HG03196 (cell line): ENCODE data around the gene APOL6.

Experiments used
- ATAC-seq: cut with Tn5 transposase; IDR thresholded peaks from one replicate; pipeline ENCODE4 v1.9.1; 2021; ENCODE audit not compliant: unreplicated experiment

APOL6 gene, protein sequence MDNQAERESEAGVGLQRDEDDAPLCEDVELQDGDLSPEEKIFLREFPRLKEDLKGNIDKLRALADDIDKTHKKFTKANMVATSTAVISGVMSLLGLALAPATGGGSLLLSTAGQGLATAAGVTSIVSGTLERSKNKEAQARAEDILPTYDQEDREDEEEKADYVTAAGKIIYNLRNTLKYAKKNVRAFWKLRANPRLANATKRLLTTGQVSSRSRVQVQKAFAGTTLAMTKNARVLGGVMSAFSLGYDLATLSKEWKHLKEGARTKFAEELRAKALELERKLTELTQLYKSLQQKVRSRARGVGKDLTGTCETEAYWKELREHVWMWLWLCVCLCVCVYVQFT

DNA sequence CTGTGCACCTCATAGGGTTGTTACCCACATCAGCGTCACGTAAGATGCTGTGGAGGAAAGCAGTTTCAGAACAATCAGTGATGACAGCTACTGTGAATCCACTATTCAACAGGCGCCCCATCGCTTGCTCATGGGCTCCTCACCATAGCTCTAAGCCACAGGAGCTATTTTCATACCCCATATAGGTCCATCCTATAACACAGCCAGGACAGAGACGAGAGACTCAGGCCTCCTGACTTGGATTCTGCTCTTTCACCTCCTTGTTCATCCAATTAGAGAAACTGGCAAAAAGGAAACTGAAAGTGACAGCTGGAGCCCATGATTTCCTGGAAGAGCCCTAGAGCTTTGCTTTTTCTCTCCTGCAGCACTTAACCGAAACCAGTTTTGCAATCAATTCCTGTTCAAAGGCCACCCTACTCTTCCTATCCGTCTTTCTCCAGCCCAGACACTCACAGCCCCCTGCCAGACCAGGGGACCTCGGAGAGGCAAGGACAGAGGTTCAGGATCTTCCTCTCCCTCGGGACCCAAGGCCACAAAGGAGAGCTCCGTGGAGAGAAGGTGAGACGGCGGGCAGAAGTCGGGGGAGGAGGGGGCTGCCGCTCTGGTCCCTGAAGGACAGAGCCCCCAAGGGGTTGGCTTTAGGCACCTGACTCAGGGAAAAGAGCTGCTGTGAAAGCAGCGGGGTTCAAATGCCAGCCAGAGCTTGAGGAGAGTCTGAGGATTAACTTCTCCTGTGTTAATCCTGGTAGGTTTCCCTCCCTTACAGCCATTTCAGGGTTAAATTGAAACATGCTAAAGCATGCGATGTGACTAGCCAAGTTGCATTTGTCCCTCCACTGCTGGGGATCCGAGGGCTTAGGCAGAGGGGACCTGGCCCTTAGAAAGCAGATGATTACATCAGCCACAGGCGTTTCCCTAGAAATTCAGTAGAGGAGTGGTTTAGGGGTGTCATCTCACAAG is at the start of gene APOL6:
Gene APOL6 (plus strand): TSS at position 381 of the 960 bp plus-strand sequence. CDS start 7,980 bp downstream, outside the sequence.
- peak; percentile 41 for ATAC-seq

DNA sequence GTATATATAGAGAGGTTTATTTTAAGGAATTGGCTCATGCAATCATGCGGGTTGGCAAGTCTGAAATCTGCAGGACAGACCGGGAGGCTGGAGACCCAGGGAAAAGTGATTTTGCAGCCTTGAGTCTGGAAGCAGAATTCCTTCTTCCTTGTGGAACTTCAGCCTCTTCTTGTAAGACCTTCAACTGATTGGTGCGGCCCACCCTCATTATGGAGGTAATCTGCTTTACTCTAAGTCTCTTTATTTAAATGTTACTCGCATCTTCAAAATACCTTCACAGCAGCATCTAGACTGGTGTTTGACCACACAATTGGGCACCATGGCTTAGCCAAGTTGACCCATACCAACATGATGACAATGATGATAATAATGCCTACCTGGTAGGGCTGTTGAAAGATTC is 48.9 kb upstream of the APOL6 start:
- ATAC-seq, result no peak

DNA sequence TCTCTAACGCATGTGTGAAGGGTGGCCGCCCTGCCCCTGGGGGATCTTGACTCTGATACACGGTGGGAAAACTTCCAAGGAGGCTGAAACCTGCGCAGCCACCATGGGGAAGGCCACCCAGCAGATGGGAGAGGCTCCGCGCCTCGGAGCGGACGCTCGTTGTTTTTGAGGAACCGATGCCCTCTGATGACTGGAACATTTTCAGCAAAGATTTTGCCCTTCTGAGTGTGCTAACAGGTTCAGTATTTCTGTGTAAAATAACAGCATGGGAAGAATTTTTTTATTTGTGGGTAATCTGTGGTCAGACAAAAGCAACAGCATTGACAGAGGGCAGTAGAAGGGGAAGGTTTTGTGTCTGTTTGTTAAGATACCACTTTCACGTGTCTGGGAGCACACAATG is 47.8 kb upstream of the APOL6 start:
- no peak for ATAC-seq

DNA sequence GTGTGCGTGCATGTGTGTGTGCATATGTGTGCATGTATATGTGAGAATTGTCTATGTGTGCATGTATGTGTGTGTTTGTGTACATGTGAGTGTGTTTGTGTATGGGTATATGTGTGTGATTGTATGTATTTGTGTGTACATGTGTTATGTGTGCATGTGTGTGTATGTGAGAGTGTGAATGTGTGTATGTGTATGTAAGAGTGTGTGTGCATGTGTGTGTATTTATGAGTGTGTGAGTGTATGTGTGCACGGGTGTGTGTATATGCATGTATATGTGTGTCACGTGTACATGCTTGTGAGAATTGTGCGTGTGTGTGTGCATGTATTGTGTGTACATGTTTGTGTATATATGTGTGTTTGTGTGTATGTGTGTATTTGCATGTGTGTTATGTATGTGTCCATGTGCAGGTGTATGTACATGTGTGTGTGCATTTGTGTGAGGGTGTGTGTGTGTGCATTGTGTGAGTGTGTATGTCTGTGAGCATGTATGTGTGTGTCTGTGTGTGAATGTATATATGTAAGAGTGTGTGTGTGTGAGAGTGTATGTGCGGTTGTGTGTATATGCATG is 47.1 kb upstream of the APOL6 start:
- ATAC-seq, result no peak

DNA sequence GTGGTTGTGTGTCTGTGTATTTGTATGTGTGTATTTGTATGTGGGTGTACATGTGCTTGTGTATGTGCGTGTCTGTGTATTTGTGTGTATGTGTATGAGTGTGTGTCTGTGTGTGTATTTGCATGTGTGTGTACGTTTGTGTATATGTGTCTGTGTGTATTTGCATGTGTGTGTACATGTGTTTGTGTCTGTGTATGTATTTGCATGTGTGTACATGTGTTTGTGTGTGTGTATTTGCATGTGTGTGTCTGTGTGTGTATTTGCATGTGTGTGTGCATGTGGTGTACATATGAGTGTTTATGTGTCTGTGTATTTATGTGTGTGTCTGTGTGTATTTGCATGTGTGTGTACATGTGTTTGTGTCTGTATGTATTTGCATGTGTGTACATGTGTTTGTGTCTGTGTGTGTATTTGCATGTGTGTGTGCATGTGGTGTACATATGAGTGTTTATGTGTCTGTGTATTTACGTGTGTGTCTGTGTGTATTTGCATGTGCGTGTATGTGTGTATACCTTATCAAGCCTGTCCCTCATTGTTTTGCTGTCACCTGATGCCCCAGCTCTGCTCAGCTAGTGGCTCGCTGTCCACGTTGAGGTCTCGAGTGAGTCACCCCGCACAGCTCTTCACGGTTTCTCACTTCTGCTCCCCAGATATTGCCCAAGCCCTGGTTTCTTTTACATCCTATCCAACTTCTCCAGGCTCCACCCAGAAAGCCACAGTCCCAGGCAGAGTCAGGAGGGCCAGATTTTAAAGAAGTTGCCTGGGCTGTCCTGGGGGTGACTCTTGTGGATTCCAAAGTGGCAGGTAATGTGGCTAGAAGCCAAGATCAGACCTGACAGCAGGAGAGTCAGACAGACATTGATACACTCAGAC is 46.3 kb upstream of the APOL6 start:
- ATAC-seq, result no peak

DNA sequence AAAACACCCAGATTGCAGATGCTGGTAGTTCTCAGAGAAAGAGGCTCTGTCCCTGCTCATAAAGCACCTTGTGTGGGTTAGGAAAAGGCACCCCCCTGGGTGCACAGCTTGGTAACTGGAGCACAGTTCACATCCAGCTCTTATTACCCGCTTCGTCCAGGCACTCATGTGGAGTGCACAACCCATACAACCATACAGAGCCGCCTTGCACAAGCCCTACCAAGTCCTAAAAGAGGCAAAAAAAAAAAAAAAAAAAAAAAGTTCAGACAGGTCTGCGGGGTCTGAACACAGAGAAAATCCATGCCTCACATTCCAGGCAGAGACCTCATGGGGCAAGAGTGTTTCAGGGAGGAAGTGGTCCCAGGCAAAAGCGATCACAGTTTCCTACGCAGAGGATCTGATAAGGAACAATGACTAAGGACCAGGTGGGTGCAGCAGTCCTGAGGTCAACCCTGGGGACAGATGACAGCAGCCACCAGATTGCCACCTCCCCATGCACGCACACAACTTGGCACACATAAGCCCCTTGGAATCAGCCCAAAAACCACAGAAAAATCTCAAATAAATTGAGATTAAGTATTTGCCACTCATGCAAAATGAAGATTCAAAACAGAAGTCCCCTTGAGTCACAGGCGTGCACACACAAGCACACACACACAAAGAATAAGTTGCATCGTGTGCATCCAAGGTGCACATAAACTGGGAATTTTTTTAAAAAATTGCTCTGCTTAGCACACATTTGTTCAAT is 43.5 kb upstream of the APOL6 start:
- ATAC-seq, result no peak

DNA sequence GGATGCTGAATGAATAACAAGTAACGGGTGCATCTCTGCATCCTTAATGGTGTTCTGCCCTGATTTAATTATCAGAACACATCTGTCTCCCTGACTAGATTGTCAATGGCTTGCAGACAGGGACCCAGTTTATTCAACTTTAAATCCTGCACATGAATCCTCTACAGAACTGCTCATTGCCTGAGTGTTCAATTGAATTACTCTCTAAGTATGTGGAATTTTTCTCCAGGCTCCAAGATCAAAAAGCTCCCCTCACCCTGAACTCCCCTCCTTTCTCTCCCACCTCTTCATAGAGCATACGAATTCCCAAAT is 42.9 kb upstream of the APOL6 start:
- ATAC-seq, result no peak

DNA sequence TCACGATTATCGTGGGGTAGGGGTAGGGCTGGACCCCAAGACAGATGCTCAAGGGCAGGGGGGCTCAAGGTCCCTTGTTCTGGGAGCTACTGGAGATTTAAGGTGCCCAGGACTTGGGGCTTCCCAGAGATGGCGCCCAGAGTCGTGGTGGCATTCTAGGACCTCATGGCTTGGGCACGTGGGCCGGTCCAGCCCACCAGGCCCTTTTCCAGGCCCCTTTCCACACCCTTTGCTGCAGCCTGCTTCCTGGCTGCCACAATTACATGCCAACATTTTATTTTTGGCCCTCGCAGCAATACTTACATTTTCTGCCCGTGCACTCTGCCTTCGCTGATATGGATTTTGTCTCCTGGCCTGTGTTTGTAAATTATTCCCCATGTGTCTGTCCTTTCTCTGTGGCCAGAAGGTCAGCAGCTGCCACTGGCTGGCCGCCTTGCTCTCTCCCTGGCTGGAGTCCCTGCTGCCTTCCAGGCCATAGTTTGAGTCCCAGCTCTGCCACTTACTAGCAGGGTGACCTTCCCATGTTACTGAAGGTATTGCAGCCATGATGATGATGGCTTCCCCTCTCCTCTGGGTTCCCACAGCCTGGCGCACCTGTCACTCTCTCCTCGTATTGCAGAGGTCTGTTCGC is 42.3 kb upstream of the APOL6 start:
- ATAC-seq, result no peak

DNA sequence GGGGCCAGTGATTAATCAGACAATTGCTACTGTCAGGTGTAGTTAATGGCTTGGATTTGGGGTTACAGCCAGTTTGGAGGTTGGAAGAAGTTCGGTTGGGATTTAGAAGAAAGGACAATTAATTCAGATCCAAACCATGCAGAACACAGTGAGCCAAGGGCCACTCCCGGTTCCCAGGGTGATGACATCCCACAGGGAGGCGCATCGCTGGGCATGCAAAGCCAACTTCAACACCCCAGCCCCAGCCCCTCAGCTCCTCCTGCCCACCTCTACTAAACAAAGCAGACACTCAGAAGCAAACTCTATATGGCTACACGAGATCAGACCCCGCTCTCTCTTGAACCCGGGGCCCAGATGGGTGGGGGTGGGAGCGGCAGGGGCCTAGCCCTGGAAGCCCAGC is 41.3 kb upstream of the APOL6 start:
- ATAC-seq, result no peak

DNA sequence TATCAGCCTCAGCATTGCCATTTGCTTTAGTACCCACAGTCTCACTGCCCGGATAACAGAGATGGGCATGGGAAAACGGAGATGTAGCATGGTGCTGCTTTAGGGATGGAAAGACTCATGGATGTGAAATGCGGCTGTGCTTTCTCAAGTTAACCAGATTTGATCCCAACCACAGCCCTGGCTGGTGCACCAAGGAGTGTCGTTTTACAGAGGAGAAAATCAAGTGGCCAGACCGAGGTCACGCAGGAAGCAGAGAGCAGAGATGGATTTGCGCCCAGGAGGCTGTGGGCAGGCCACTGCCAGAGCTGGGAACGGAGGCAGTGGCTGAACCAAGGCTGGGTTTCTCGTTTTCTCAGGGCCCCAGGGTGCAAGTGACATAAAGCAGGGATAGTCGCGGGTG is 40.2 kb upstream of the APOL6 start:
- no peak for ATAC-seq

DNA sequence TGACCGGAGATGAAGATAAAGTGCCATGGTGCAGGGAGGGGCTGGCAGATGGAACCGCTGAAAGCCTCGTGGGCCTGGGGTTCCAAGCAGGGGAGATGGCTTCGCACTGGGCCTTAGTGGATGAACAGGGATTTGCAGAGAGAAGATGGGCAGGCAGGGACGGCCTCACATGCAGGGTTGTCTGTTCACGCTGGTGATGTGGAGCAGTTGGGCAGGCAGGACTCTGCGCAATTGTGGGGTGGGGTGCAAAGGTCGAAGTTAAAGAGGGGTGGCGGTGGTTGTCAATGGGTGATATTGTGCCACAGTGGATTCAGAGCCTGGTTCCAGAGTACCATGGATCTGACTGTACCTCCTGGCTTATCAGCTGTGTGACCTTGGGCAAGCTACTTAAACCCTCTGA is 39.0 kb upstream of the APOL6 start:
- ATAC-seq, result no peak

DNA sequence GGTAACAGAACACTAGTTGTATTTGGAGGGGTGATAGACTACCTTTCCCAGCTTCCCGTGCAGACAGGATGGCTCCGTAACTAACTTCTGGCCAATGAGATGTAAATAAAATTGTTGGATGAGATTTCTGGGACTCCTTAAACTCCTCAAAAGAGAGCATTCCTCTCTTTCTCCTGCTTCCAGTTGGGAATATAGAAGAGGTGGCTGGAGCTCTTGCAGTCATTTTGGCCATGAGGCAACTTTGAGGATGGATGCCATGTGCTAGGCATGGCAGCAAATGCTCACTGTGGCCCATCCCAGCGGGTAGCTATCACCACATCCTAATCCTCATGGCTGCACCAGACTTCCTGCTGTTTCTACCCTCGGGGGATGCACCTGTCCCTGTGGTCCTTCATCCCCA is 38.5 kb upstream of the APOL6 start:
- no peak for ATAC-seq

DNA sequence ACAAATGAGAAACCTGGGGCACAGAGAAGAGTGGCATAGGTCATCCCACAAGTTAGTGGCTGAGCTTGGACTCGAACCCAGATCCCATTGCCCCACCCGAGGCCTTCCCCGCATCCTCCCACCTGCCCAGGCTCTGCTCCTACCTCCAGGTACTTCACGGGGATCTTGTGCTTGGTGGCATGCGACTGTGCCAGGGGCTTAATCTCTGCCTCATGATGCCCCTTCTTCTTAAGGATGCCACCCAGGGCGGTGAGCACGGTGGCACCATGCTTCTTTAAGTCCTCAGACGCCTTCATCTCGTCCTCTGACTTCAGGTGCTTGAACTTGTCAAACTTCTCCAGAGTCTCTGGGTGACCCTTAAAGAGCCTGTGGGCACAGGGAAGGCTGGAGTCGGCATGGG is 37.5 kb upstream of the APOL6 start:
- no peak for ATAC-seq

DNA sequence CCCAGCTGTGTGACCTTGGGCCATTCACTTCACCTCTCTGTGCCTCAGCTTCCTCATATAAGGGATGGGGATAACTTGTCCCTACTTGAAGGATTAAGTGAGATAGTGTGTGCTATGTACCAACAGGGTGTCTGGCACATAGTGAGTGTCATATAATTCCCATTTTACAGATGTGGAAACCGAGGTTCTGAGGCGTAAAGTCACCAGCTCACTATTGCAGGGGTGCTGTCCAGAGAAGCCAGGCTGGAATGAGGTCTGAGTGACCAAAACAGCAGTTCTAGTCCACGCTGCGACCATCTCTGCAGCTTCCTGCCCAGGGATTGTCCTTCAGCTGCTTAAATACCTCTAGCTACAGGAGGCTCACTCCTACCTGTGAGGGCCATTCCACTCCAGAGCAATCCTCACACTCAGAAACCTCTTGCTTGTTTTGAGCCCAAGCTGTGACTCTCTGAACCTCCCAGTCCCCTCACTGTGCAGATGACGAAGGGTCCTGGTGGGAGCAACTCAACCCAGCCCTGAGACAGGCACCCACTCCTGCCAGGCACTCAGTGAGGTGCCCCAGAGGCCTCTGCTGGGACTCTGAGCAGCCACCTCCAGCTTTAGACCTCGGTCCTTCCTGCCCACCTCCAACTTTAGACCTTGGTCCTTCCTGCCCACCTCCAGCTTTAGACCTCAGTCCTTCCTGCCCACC is 36.9 kb upstream of the APOL6 start:
- ATAC-seq, result no peak

DNA sequence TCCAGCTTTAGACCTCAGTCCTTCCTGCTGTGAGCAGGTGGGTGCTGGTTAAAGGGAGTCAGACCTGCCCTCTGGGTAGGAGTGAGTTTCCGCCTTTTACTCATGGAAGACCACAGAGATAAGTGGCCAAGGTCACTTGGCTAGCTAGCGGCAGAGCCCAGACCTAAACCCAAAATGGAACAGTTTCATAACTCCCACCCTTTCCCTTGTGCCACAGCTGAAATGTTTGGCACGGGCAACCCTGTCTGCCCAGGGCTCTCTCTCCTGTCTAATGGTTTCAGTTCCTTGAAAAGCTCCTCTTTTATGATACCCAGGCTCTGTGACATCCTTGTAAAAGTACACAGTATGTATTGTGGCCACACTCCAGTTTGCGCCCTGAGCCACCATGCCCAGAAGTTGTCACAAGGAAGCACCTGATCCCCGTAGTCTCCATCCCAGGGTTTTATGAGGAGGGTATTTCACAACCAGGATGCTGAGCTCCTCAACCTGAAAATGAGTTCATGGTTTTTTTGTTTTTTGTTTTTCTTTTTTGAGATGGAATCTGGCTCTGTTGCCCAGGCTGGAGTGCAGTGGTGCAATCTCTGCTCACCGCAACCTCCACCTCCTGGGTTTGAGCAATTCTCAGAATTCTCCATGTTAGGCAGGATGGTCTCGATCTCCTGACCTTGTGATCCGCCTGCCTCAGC is 36.2 kb upstream of the APOL6 start:
- no peak for ATAC-seq

DNA sequence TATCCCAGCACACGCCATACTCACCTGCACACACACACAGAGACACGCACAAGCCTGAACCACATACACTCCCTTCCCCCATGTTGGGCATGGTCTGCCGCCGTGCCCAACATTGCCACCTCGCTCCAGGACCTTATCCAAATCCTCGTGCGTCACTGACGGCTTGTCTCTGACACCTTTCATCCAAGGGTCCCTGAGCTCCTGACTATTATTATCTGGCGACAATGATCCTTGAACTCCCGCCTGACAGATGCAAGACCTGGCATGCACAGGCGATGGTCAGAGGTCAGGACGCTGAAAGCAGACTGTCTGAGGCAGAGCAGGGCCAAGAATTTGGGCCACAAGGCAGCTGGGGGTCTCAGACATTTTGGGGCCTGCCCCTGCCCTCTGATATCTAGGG is 35.3 kb upstream of the APOL6 start:
- no peak for ATAC-seq

DNA sequence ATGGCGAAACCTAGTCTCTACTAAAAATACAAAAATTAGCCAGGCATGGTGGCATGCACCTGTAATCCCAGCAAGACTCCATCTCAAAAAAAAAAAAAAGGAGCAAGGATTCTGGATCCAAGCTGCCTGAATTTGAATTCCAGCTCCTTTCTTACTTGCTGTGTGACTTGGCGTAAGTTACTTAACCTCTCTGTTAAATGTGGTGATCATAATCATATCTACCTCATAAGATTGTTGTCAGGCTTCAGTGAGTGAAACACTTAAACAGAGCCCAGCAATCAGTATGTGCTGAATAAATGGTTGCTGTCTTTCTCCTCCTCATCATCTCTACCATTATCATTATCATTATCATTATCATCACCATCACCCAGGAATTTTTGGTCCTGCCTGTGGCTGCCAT is 33.8 kb upstream of the APOL6 start:
- no peak for ATAC-seq

DNA sequence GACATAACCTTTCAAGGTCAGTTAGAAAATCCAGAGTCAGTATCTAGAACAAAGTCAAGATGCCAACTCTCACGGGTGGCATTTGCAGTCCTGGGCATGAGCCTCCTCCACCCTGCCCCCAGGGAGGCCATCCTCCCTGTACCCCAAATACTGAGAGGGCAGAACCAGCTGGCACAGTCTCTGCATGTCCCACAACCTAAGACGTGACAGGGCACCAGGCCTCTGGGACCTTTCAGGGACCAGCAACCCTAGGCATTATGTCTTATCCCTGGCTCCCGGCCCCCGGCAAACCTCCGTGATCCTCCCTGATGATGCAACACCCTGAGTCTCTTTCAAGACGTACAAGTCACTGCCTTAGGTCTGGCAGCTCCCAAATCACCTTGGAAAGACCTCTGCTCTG is 33.1 kb upstream of the APOL6 start:
- ATAC-seq, result no peak

DNA sequence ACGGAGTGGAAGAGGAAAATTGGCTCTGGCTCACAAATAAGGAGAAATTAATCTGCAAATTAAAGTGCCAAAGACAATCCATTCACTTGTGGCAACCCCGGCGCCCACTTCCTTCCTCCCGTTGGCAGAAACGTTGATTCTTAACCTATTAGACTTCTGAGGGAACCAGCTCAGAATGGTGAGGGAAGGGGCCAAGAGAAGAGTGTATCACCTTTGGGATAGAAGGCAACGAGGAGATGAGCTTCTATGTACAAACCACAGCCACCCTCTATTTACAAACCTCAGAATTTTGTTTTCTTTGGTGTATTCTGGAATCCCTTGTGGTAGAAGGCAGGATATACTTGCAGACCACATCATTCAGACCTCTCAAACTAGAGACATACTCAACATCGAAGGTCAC is 32.2 kb upstream of the APOL6 start:
- ATAC-seq, result no peak
